Measurements from ENCODE around the gene FZD2.

FZD2 gene

DNA sequence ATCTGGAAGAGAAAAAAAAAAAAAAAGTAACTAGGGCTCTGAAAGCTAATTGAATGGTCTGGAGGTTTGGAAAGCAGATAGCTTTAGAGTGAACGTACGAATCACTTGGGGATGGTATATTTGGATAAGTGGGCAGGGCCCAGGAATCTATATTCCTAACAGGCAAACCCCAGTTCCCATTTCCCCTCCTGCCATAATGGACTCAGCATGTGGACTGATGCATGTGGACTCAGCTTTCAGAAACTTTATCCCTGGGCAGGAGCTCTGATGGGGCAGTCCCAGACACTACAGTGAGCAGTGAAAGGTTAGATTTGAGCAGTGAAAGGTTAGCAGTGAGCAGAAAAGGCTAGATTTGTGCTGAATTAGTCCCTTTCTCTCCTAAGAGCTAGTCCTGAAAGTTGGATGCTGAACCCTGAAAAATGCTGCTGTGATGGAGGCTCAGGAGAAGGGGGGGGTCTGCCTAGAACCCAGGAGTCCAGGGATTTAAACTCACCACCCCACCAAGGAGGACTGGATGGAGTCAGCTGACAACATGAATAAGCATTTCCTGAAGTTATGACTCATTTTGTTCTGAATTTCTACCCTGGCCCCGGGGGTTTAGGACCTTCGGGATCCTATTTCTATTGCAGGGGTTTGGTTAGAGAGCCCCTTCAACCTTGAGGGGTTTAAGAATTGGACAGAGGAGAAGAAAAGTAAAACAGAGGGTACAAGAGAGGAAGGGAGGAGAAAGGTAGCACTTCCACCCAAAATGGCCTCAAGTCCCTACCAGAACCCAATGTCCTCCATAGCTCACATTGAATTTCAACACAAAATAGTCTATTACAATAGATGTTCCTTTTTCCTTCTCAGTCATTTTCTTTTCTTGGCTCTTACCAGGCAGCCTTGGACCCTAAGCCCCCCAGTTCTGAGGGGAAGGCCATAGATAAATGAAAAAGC, 10.3 kb upstream of the FZD2 start:
- H2BK15ac ChIP-seq (ENCODE audit: low read depth, poor library complexity, severe bottlenecking), result peak overlapping the region; percentile 78
- peak overlapping the region; percentile 99 for H4K91ac ChIP-seq (ENCODE audit: low read length)
- peak overlapping the region; percentile 95 to 97 for H3K18ac ChIP-seq (ENCODE audit: low read depth in 1 of 2, low read length in 2 of 2)
- peak overlapping the region; percentile 75 for H2BK5ac ChIP-seq (ENCODE audit: low read depth, low read length, poor library complexity, severe bottlenecking)
- H3K23ac ChIP-seq (ENCODE audit: low read length in 2 of 2), result no peak overlapping the region
- H3K4me1 ChIP-seq (ENCODE audit: control insufficient read depth, insufficient read depth, low read depth, low read length), result peaks cover 33% of the 10 kb centered on the region
- no peaks in the 10 kb centered on the region for H3K27me3 ChIP-seq (ENCODE audit: control insufficient read depth in 1 of 2, insufficient read depth in 1 of 2, low read length in 2 of 2)
- H2AK5ac ChIP-seq (ENCODE audit: low read length, severe bottlenecking), result peak overlapping the region; percentile 99
- peak overlapping the region in 1 of 2 experiments; percentile 92 for H3K14ac ChIP-seq (ENCODE audit: low read length in 2 of 2)
- no peak overlapping the region for H3K4me2 ChIP-seq (ENCODE audit: low read length, poor library complexity, severe bottlenecking)
- no peak overlapping the region for H3K4me3 ChIP-seq (ENCODE audit: insufficient read depth in 1 of 2, low read depth in 1 of 2, low read length in 2 of 2)
- H2AFZ ChIP-seq (ENCODE audit: low read depth, low read length), result peak overlapping the region; percentile 36
- peak overlapping the region; percentile 91 to 100 for H2BK12ac ChIP-seq (ENCODE audit: low read length in 2 of 2)
- peaks cover 2% of the 10 kb centered on the region for H3K79me1 ChIP-seq (replicated peaks; ENCODE audit: low read length, poor library complexity, severe bottlenecking)
- H3K36me3 ChIP-seq (ENCODE audit: control insufficient read depth in 1 of 2, insufficient read depth in 2 of 2, low read depth in 1 of 2, low read length in 2 of 2), result no peaks in the 10 kb centered on the region
- peak overlapping the region; percentile 93 to 100 for H3K4ac ChIP-seq (ENCODE audit: low read depth in 1 of 2, low read length in 2 of 2)
- no peaks in the 10 kb centered on the region for H3K9me3 ChIP-seq (ENCODE audit: control insufficient read depth, low read length)
- H3K27ac ChIP-seq (ENCODE audit: low read length, poor library complexity, severe bottlenecking), result peak overlapping the region; percentile 65
- DNase-seq, result peak; percentile 75
- 3% methylated on average over 4 of the region's 4 CpGs for WGBS
- peak overlapping the region; percentile 74 for H3K9ac ChIP-seq (ENCODE audit: low read length)
- H4K8ac ChIP-seq (ENCODE audit: low read length), result peak overlapping the region; percentile 94
- H2BK120ac ChIP-seq (ENCODE audit: low read depth, low read length), result peak overlapping the region; percentile 98

DNA sequence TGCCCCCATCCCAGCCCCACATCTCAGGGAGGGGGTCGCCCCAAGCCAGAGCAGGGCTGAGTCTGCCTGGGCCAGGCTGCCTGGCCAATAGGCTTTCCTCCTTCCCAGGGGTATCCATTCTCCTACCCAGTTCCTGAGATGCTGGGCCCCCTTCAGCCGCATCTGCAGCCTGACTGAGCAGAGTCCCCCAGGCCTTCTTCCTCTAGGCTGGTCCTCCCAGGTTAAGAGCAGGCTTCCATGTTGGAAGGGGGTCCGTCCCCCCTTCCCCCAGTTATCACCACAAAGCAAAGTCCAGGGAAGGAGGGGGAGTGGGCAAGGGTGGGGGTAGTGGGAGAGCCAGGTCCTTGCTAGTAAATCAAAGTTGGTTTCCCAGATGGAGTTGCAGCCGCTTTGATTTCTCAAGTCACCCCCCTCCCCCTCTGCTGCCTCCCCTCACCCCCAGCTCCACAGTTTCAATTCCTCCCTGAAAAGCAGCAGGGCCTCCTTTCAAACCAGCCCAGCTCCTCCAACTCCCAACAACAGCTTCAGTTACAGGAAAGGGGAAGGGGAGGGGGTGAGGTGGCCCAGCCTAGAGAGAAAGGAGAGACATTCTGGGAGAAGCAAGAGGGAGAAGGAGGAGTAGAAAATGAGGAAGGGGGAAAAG, 9.5 kb upstream of the FZD2 start:
- no peaks in the 10 kb centered on the region for H3K36me3 ChIP-seq (ENCODE audit: control insufficient read depth in 1 of 2, insufficient read depth in 2 of 2, low read depth in 1 of 2, low read length in 2 of 2)
- peak overlapping the region; percentile 74 for H3K9ac ChIP-seq (ENCODE audit: low read length)
- no peak overlapping the region for H3K4me2 ChIP-seq (ENCODE audit: low read length, poor library complexity, severe bottlenecking)
- H2BK120ac ChIP-seq (ENCODE audit: low read depth, low read length), result peak overlapping the region; percentile 98
- no peak for DNase-seq
- WGBS, result 69% methylated on average over 2 of the region's 4 CpGs
- H3K27ac ChIP-seq (ENCODE audit: low read length, poor library complexity, severe bottlenecking), result peak overlapping the region; percentile 65
- H3K23ac ChIP-seq (ENCODE audit: low read length in 2 of 2), result no peak overlapping the region
- peak overlapping the region; percentile 78 for H2BK15ac ChIP-seq (ENCODE audit: low read depth, poor library complexity, severe bottlenecking)
- H3K18ac ChIP-seq (ENCODE audit: low read depth in 1 of 2, low read length in 2 of 2), result peak overlapping the region; percentile 95 to 97
- H2BK5ac ChIP-seq (ENCODE audit: low read depth, low read length, poor library complexity, severe bottlenecking), result peak overlapping the region; percentile 75
- peak overlapping the region; percentile 93 to 100 for H3K4ac ChIP-seq (ENCODE audit: low read depth in 1 of 2, low read length in 2 of 2)
- H3K9me3 ChIP-seq (ENCODE audit: control insufficient read depth, low read length), result no peaks in the 10 kb centered on the region
- H3K4me3 ChIP-seq (ENCODE audit: insufficient read depth in 1 of 2, low read depth in 1 of 2, low read length in 2 of 2), result no peak overlapping the region
- H3K79me1 ChIP-seq (replicated peaks; ENCODE audit: low read length, poor library complexity, severe bottlenecking), result peaks cover 2% of the 10 kb centered on the region
- peak overlapping the region; percentile 94 for H4K8ac ChIP-seq (ENCODE audit: low read length)
- H3K4me1 ChIP-seq (ENCODE audit: control insufficient read depth, insufficient read depth, low read depth, low read length), result peaks cover 28% of the 10 kb centered on the region
- H4K91ac ChIP-seq (ENCODE audit: low read length), result peak overlapping the region; percentile 99
- no peaks in the 10 kb centered on the region for H3K27me3 ChIP-seq (ENCODE audit: control insufficient read depth in 1 of 2, insufficient read depth in 1 of 2, low read length in 2 of 2)
- H3K14ac ChIP-seq (ENCODE audit: low read length in 2 of 2), result peak overlapping the region in 1 of 2 experiments; percentile 92
- peak overlapping the region; percentile 36 for H2AFZ ChIP-seq (ENCODE audit: low read depth, low read length)
- H2AK5ac ChIP-seq (ENCODE audit: low read length, severe bottlenecking), result peak overlapping the region; percentile 99
- peak overlapping the region; percentile 91 to 100 for H2BK12ac ChIP-seq (ENCODE audit: low read length in 2 of 2)

- no peaks in the 10 kb centered on the region for H3K27me3 ChIP-seq (ENCODE audit: control insufficient read depth in 1 of 2, insufficient read depth in 1 of 2, low read length in 2 of 2)
- WGBS, result 89% methylated on average over 3 of the region's 3 CpGs
- peaks cover 26% of the 10 kb centered on the region for H3K4me1 ChIP-seq (ENCODE audit: control insufficient read depth, insufficient read depth, low read depth, low read length)
- no peak overlapping the region for H3K9ac ChIP-seq (ENCODE audit: low read length)
- no peaks in the 10 kb centered on the region for H3K36me3 ChIP-seq (ENCODE audit: control insufficient read depth in 1 of 2, insufficient read depth in 2 of 2, low read depth in 1 of 2, low read length in 2 of 2)
- peak overlapping the region; percentile 74 for H4K8ac ChIP-seq (ENCODE audit: low read length)
- H3K79me1 ChIP-seq (replicated peaks; ENCODE audit: low read length, poor library complexity, severe bottlenecking), result peaks cover 2% of the 10 kb centered on the region
- peak overlapping the region; percentile 4 to 99 for H2BK12ac ChIP-seq (ENCODE audit: low read length in 2 of 2)
- peak overlapping the region; percentile 6 to 97 for H3K18ac ChIP-seq (ENCODE audit: low read depth in 1 of 2, low read length in 2 of 2)
- peak overlapping the region; percentile 98 for H2BK120ac ChIP-seq (ENCODE audit: low read depth, low read length)
- H3K4ac ChIP-seq (ENCODE audit: low read depth in 1 of 2, low read length in 2 of 2), result peak overlapping the region; percentile 36 to 81
- H3K4me3 ChIP-seq (ENCODE audit: insufficient read depth in 1 of 2, low read depth in 1 of 2, low read length in 2 of 2), result no peak overlapping the region
- H4K91ac ChIP-seq (ENCODE audit: low read length), result peak overlapping the region; percentile 83
- peak overlapping the region; percentile 80 for H2BK5ac ChIP-seq (ENCODE audit: low read depth, low read length, poor library complexity, severe bottlenecking)
- no peak overlapping the region for H3K23ac ChIP-seq (ENCODE audit: low read length in 2 of 2)
- H2AFZ ChIP-seq (ENCODE audit: low read depth, low read length), result no peak overlapping the region
- H3K9me3 ChIP-seq (ENCODE audit: control insufficient read depth, low read length), result no peaks in the 10 kb centered on the region
- H3K14ac ChIP-seq (ENCODE audit: low read length in 2 of 2), result no peak overlapping the region
- peak overlapping the region; percentile 99 for H2AK5ac ChIP-seq (ENCODE audit: low read length, severe bottlenecking)
- peak overlapping the region; percentile 87 for H2BK15ac ChIP-seq (ENCODE audit: low read depth, poor library complexity, severe bottlenecking)
- DNase-seq, result no peak
- peak overlapping the region; percentile 15 for H3K27ac ChIP-seq (ENCODE audit: low read length, poor library complexity, severe bottlenecking)
- H3K4me2 ChIP-seq (ENCODE audit: low read length, poor library complexity, severe bottlenecking), result no peak overlapping the region
Observed at GRCh38 chr17:44548376-44549230, 8.7 kb upstream of the FZD2 start.
